ENCODE results near the gene NUP210.

Gene NUP210

GRCh38 chr3:13393427-13394360, 26.4 kb downstream of the NUP210 start:
- no peak overlapping the region for H2AFZ ChIP-seq (ENCODE audit: low read depth)
- no peaks in the 10 kb centered on the region for H3K79me2 ChIP-seq (ENCODE audit: insufficient read depth, low read depth)
- no peaks in the 10 kb centered on the region for H3K4me1 ChIP-seq (ENCODE audit: low read depth, poor library complexity, severe bottlenecking)
- H4K20me1 ChIP-seq (ENCODE audit: insufficient read depth): no peaks in the 10 kb centered on the region
- H3K9ac ChIP-seq: no peak overlapping the region
- no peaks in the 10 kb centered on the region for H3K36me3 ChIP-seq (ENCODE audit: insufficient read depth)
- H3K4me3 ChIP-seq (IDR thresholded peaks at IDR 0.05; ENCODE audit: insufficient read depth, low read depth, low read length): no peak overlapping the region
- no peak overlapping the region for H3K4me2 ChIP-seq
- no peak overlapping the region for H3K27ac ChIP-seq
- no peaks in the 10 kb centered on the region for H3K27me3 ChIP-seq (ENCODE audit: insufficient read depth, low read depth)
- no peak for TF ChIP-seq CTCF (conservative IDR thresholded peaks at IDR 0.05; ENCODE audit: low read depth, low read length)

- Histone ChIP-seq H3K4me2 (no peak overlapping the region), H3K27ac (no peak overlapping the region), H3K9ac (no peak overlapping the region), H3K79me2 (ENCODE audit: insufficient read depth, low read depth) (no peaks in the 10 kb centered on the region), H3K36me3 (ENCODE audit: insufficient read depth) (no peaks in the 10 kb centered on the region), H2AFZ (ENCODE audit: low read depth) (no peak overlapping the region), H3K4me1 (ENCODE audit: low read depth, poor library complexity, severe bottlenecking) (no peaks in the 10 kb centered on the region), H3K27me3 (ENCODE audit: insufficient read depth, low read depth) (no peaks in the 10 kb centered on the region), H3K4me3 (IDR thresholded peaks at IDR 0.05; ENCODE audit: insufficient read depth, low read depth, low read length) (no peak overlapping the region), H4K20me1 (ENCODE audit: insufficient read depth) (no peaks in the 10 kb centered on the region)
- peak; percentile 25; the same call in 1 of the 2 replicates for TF ChIP-seq CTCF (conservative IDR thresholded peaks at IDR 0.05; ENCODE audit: low read depth, low read length)
Measured at GRCh38 chr3:13391308-13391707, 28.8 kb downstream of the NUP210 start.

GRCh38 chr3:13389378-13389777, 30.7 kb downstream of the NUP210 start:
- Histone ChIP-seq H2AFZ (ENCODE audit: low read depth) (no peak overlapping the region), H3K36me3 (ENCODE audit: insufficient read depth) (no peaks in the 10 kb centered on the region), H3K4me2 (no peak overlapping the region), H4K20me1 (ENCODE audit: insufficient read depth) (no peaks in the 10 kb centered on the region), H3K27ac (no peak overlapping the region), H3K4me3 (IDR thresholded peaks at IDR 0.05; ENCODE audit: insufficient read depth, low read depth, low read length) (no peak overlapping the region), H3K27me3 (ENCODE audit: insufficient read depth, low read depth) (no peaks in the 10 kb centered on the region), H3K79me2 (ENCODE audit: insufficient read depth, low read depth) (no peaks in the 10 kb centered on the region), H3K9ac (no peak overlapping the region), H3K4me1 (ENCODE audit: low read depth, poor library complexity, severe bottlenecking) (no peaks in the 10 kb centered on the region)
- TF ChIP-seq CTCF (conservative IDR thresholded peaks at IDR 0.05; ENCODE audit: low read depth, low read length): no peak

GRCh38 chr3:13388816-13389215, 31.3 kb downstream of the NUP210 start:
- Histone ChIP-seq H3K4me3 (IDR thresholded peaks at IDR 0.05; ENCODE audit: insufficient read depth, low read depth, low read length) (no peak overlapping the region), H3K4me1 (ENCODE audit: low read depth, poor library complexity, severe bottlenecking) (no peaks in the 10 kb centered on the region), H3K9ac (no peak overlapping the region), H3K79me2 (ENCODE audit: insufficient read depth, low read depth) (no peaks in the 10 kb centered on the region), H4K20me1 (ENCODE audit: insufficient read depth) (no peaks in the 10 kb centered on the region), H3K4me2 (no peak overlapping the region), H3K27me3 (ENCODE audit: insufficient read depth, low read depth) (no peaks in the 10 kb centered on the region), H3K36me3 (ENCODE audit: insufficient read depth) (no peaks in the 10 kb centered on the region), H3K27ac (no peak overlapping the region), H2AFZ (ENCODE audit: low read depth) (no peak overlapping the region)
- TF ChIP-seq CTCF (conservative IDR thresholded peaks at IDR 0.05; ENCODE audit: low read depth, low read length): no peak
